Activated T-cell treated with anti-CD3 and anti-CD28 coated beads for 24 hours (primary cell): Measurements from ENCODE around the gene WDR89.
"Not testable (repeated sequence)": the region's sequence is repeated elsewhere in the genome, so short reads cannot be mapped to it uniquely, and the experiment has no call there.

Source experiments
- DNase-seq: peaks from one replicate; pipeline ENCODE4 v3.0.0-alpha.2; 2020; ENCODE audit warnings: low read depth

Gene WDR89

GRCh38 chr14:63641473-63642228 is at the start of gene WDR89:
TSS of gene WDR89 (minus strand) at chr14:63641871. CDS start at chr14:63599942, 41,929 bp downstream.
- peak; percentile 93 for DNase-seq

GRCh38 chr14:63689132-63689531 is 47.5 kb upstream of the WDR89 start:
- DNase-seq: no peak

GRCh38 chr14:63686926-63687325 is 45.3 kb upstream of the WDR89 start:
- no peak for DNase-seq

GRCh38 chr14:63685401-63685800 is 43.7 kb upstream of the WDR89 start:
- DNase-seq: no peak

GRCh38 chr14:63682727-63683593 is 41.3 kb upstream of the WDR89 start:
- DNase-seq: no peak

GRCh38 chr14:63678536-63678935 is 36.9 kb upstream of the WDR89 start:
- DNase-seq: no peak

GRCh38 chr14:63677891-63678379 is 36.3 kb upstream of the WDR89 start:
- DNase-seq: no peak

- DNase-seq: no peak
These were observed 34.9 kb upstream of the WDR89 start for GRCh38 chr14:63676615-63677014.

GRCh38 chr14:63673886-63674497 is 32.3 kb upstream of the WDR89 start:
- no peak for DNase-seq

- no peak for DNase-seq
These were observed 31.6 kb upstream of the WDR89 start for GRCh38 chr14:63673255-63673654.

GRCh38 chr14:63672417-63673180 is 30.9 kb upstream of the WDR89 start:
- DNase-seq: no peak

GRCh38 chr14:63671987-63672386 is 30.3 kb upstream of the WDR89 start:
- no peak for DNase-seq

GRCh38 chr14:63670692-63671091 is 29.0 kb upstream of the WDR89 start:
- no peak for DNase-seq

- DNase-seq: no peak
These were observed 24.7 kb upstream of the WDR89 start for GRCh38 chr14:63666335-63666734.

- DNase-seq: no peak
These were observed 22.0 kb upstream of the WDR89 start for GRCh38 chr14:63663428-63664341.

GRCh38 chr14:63662776-63663175 is 21.1 kb upstream of the WDR89 start:
- no peak for DNase-seq

- DNase-seq: not testable (repeated sequence)
These were observed 20.2 kb upstream of the WDR89 start for GRCh38 chr14:63661881-63662280.

- DNase-seq: no peak
These were observed 18.1 kb upstream of the WDR89 start for GRCh38 chr14:63659726-63660125.

- no peak for DNase-seq
These were observed 14.5 kb upstream of the WDR89 start for GRCh38 chr14:63656194-63656593.

- DNase-seq: no peak
These were observed 13.3 kb upstream of the WDR89 start for GRCh38 chr14:63654936-63655335.

- no peak for DNase-seq
These were observed 12.7 kb upstream of the WDR89 start for GRCh38 chr14:63654346-63654745.
